ENCODE data around the gene TFCP2.

DNA sequence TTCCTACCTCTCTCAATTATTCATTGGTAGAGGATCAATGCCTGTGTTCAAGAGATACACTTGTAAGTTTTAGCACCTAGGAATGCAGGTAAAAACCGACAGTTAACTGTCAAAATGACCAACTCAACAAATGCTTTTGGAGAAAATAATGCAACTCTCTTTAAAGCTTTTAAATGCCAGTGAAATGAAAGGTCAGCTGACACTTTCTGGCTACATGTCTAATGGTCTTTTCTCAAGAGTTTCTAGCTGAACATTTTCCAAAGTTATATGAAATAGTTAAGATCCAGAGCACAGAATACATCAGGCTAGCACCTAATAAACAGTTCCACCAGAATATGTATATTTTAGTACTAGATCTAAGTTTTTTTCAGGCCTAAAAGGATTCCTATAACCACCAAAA lies 91.5 kb downstream of the TFCP2 start:
- TF ChIP-seq, protein P1, sequence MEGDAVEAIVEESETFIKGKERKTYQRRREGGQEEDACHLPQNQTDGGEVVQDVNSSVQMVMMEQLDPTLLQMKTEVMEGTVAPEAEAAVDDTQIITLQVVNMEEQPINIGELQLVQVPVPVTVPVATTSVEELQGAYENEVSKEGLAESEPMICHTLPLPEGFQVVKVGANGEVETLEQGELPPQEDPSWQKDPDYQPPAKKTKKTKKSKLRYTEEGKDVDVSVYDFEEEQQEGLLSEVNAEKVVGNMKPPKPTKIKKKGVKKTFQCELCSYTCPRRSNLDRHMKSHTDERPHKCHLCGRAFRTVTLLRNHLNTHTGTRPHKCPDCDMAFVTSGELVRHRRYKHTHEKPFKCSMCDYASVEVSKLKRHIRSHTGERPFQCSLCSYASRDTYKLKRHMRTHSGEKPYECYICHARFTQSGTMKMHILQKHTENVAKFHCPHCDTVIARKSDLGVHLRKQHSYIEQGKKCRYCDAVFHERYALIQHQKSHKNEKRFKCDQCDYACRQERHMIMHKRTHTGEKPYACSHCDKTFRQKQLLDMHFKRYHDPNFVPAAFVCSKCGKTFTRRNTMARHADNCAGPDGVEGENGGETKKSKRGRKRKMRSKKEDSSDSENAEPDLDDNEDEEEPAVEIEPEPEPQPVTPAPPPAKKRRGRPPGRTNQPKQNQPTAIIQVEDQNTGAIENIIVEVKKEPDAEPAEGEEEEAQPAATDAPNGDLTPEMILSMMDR (IDR thresholded peaks at IDR 0.05; ENCODE audit: low read length): no peak
- TF ChIP-seq EZH2 (optimal IDR thresholded peaks at IDR 0.05; ENCODE audit: low read depth, low read length) (no peak), EZH2phosphoT487 (IDR thresholded peaks at IDR 0.05; ENCODE audit: low read length) (no peak)

Measured in MM.1S (cell line).